ENCODE measurements around the gene ZMYND11.

GRCh38 chr10:234708-235406 lies 99.6 kb downstream of the ZMYND11 start:
- no peak for TF ChIP-seq EZH2phosphoT487 (IDR thresholded peaks at IDR 0.05; ENCODE audit: borderline replicate concordance, low read length)
- no peak for TF ChIP-seq CTCF (IDR thresholded peaks at IDR 0.05; ENCODE audit: low read depth, low read length, poor library complexity, severe bottlenecking)
